HL-60 (cell line): ENCODE results near the gene IRX4.

Source experiments
- DNase-seq, 2 experiments: peaks; one replicate each; pipeline ENCODE4 v3.0.0-alpha.2; 2010 to 2020; ENCODE audit warnings: low read depth in 1 of 2, low spot score in 1 of 2
- H3K27ac ChIP-seq: fragments of 250-450 bp; sonication (Bioruptor Pico); replicated peaks from 2 replicates; pipeline ENCODE4 v1.5.1; 2020; ENCODE audit warnings: mild to moderate bottlenecking, moderate library complexity
- H3K27me3 ChIP-seq: fragments of 250-450 bp; sonication (Bioruptor Pico); 2 replicates; pipeline ENCODE4 v1.5.1; 2021; ENCODE audit warnings: mild to moderate bottlenecking, moderate library complexity; ENCODE audit not compliant: insufficient read depth, poor library complexity, severe bottlenecking
- H3K4me3 ChIP-seq: replicated peaks from 2 replicates; pipeline ENCODE4 v1.5.1; 2011; ENCODE audit warnings: mild to moderate bottlenecking, control low read depth, low read length; ENCODE audit not compliant: insufficient read depth
- CTCF ChIP-seq: IDR thresholded peaks from one replicate; pipeline ENCODE4 v1.5.1; 2011; ENCODE audit warnings: low read length, control low read depth, inconsistent platforms; ENCODE audit not compliant: insufficient read depth
- GABPA ChIP-seq: IDR thresholded peaks from 2 replicates; pipeline ENCODE4 v1.6.1; 2012; ENCODE audit warnings: low read depth
- POLR2AphosphoS5 ChIP-seq: IDR thresholded peaks from 2 replicates; pipeline ENCODE4 v1.6.1; 2012; ENCODE audit warnings: low read depth
- REST ChIP-seq: IDR thresholded peaks from 2 replicates; pipeline ENCODE4 v1.6.1; 2012; ENCODE audit warnings: low read depth; ENCODE audit not compliant: insufficient replicate concordance
- SPI1 ChIP-seq: IDR thresholded peaks from 2 replicates; pipeline ENCODE4 v1.6.1; 2012; ENCODE audit warnings: low read depth, mild to moderate bottlenecking, borderline replicate concordance

Gene IRX4

GRCh38 chr5:1885868-1886845 lies 3.4 kb upstream of the IRX4 start:
- no peak overlapping the region for H3K4me3 ChIP-seq
- no peak for TF ChIP-seq GABPA
- TF ChIP-seq POLR2AphosphoS5: no peak
- no peak for TF ChIP-seq SPI1
- no peak for TF ChIP-seq REST
- TF ChIP-seq CTCF: no peak
- no peak for DNase-seq
- H3K27me3 ChIP-seq: peaks cover 61% of the 10 kb centered on the region
- H3K27ac ChIP-seq: no peak overlapping the region

- Histone ChIP-seq H3K27me3 (peaks cover 64% of the 10 kb centered on the region), H3K4me3 (no peak overlapping the region), H3K27ac (no peak overlapping the region)
- no peak for DNase-seq
- no peak for TF ChIP-seq GABPA
- no peak for TF ChIP-seq SPI1
- TF ChIP-seq CTCF: no peak
- TF ChIP-seq REST: no peak
- TF ChIP-seq POLR2AphosphoS5: no peak
These were observed 2.7 kb upstream of the IRX4 start for GRCh38 chr5:1885404-1885755.

GRCh38 chr5:1884678-1885403 lies 2.1 kb upstream of the IRX4 start:
- no peak overlapping the region for H3K4me3 ChIP-seq
- no peak overlapping the region for H3K27ac ChIP-seq
- DNase-seq: no peak

More at GRCh38 chr5:1884678-1885403, 2.1 kb upstream of the IRX4 start:
- H3K27me3 ChIP-seq: peaks cover 69% of the 10 kb centered on the region
- no peak for TF ChIP-seq POLR2AphosphoS5
- TF ChIP-seq SPI1: no peak
- TF ChIP-seq CTCF: no peak
- TF ChIP-seq GABPA: no peak
- no peak for TF ChIP-seq REST
